K562 (cell line): ENCODE measurements around the gene ATP9A. TPM values are rescaled to one million over a fixed set of nuclear protein-coding genes. Genes with fewer than 3 reads are reported as not detected.
A peak's percentile ranks its signal among the peaks of the same experiment; 100 is the strongest.

ENCODE experiments used
- ATAC-seq: fragments of 200-7000 bp; cut with Tn5 transposase; 3 replicates; pipeline ENCODE4 v1.9.1; 2020; ENCODE audit warnings: moderate library complexity
- BruUV-seq: library from RNA; stranded (reverse); fragments of 400-500 nt; replicated peaks from 2 replicates; lab custom pipeline; 2021; lab: Mats Ljungman, UMichigan
- CTCF ChIA-PET: fragments of 300-600 bp; formaldehyde crosslinking; extraction: SDS; loops from one replicate; lab custom pipeline; 2021; ENCODE audit warnings: low intra/inter-chr PET ratio; lab: Yijun Ruan, JAX
- POLR2A ChIA-PET: fragments of 300-600, 350-650 bp; sonication (Branson Sonifier 250); formaldehyde crosslinking; extraction: SDS; loops from one replicate; lab custom pipeline; 2021; ENCODE audit warnings: antibody characterized with exemption, inconsistent platforms; lab: Yijun Ruan, JAX
- DNase-seq, 4 experiments: peaks; one replicate each; pipeline versions ENCODE4 v3.0.0 to v3.0.0-alpha.2; 2011 to 2018; ENCODE audit warnings: low spot score in 3 of 4, mixed read lengths in 3 of 4; ENCODE audit errors: extremely low read depth in 1 of 4
- FAIRE-seq: peaks from 2 replicates; lab custom pipeline; 2011; peaks lifted over from hg19 to GRCh38; lab: Jason Lieb, UNC
- H2AFZ ChIP-seq: 2 replicates; pipeline ENCODE4 v1.6.0; 2011; ENCODE audit warnings: low read depth, low read length, control low read depth, inconsistent platforms
- H3K27ac ChIP-seq: fragments of 200-600 bp; 3 replicates; pipeline ENCODE4 v1.8.0; 2011; ENCODE audit warnings: low read depth, mild to moderate bottlenecking, control low read depth, inconsistent platforms, low read length, moderate library complexity, mixed read lengths; ENCODE audit errors: extremely low read depth
- H3K27me3 ChIP-seq, 2 experiments: fragments of 300-600 bp in 1 of 2; 2 replicates in 1 of 2; 3 replicates in 1 of 2; pipeline versions ENCODE4 v1.6.0 to v1.8.0; 2011; ENCODE audit warnings: inconsistent platforms in 2 of 2, low read length in 2 of 2, mild to moderate bottlenecking in 1 of 2, mixed read lengths in 1 of 2, moderate library complexity in 1 of 2; ENCODE audit not compliant: control insufficient read depth in 2 of 2, insufficient read depth in 2 of 2
- H3K36me3 ChIP-seq: fragments of 300-600 bp; 3 replicates; pipeline ENCODE4 v1.8.0; 2011; ENCODE audit warnings: mild to moderate bottlenecking, low read length, inconsistent platforms; ENCODE audit not compliant: control insufficient read depth, insufficient read depth
- H3K4me1 ChIP-seq, 2 experiments: fragments of 200-600 bp in 1 of 2; replicated peaks in 1 of 2; 2 replicates in 1 of 2; 3 replicates in 1 of 2; pipeline versions ENCODE4 v1.5.1 to v1.8.0; 2011; ENCODE audit warnings: inconsistent platforms in 2 of 2, low read length in 2 of 2, mild to moderate bottlenecking in 1 of 2, mixed read lengths in 1 of 2, moderate library complexity in 1 of 2; ENCODE audit not compliant: control insufficient read depth in 2 of 2, insufficient read depth in 2 of 2
- H3K4me2 ChIP-seq: 2 replicates; pipeline ENCODE4 v1.6.1; 2011; ENCODE audit warnings: low read length, control low read depth, inconsistent platforms, mixed read lengths; ENCODE audit not compliant: insufficient read depth
- H3K4me3 ChIP-seq: fragments of 200-600 bp; sonication (generic), shearing (Covaris generic); 2 replicates; pipeline ENCODE4 v1.5.1; 2016; ENCODE audit warnings: control low read depth, inconsistent platforms
- H3K79me2 ChIP-seq: fragments of 200-600 bp; 3 replicates; pipeline ENCODE4 v1.8.0; 2011; ENCODE audit warnings: low read length, inconsistent platforms; ENCODE audit not compliant: control insufficient read depth, insufficient read depth
- H3K9ac ChIP-seq, 2 experiments: 2 replicates each; pipeline versions ENCODE4 v1.6.0 to v1.6.1; 2011; ENCODE audit warnings: low read depth in 2 of 2, low read length in 2 of 2, control low read depth in 1 of 2, inconsistent platforms in 1 of 2, mild to moderate bottlenecking in 1 of 2, mixed read lengths in 1 of 2; ENCODE audit not compliant: insufficient read depth in 1 of 2
- H3K9me1 ChIP-seq: one replicate; pipeline ENCODE4 v1.6.0; 2011; ENCODE audit warnings: inconsistent platforms, mild to moderate bottlenecking, low read length, moderate library complexity; ENCODE audit not compliant: control insufficient read depth, insufficient read depth
- H3K9me3 ChIP-seq: replicated peaks from 2 replicates; pipeline ENCODE4 v1.5.1; 2011; ENCODE audit warnings: low read depth, low read length, inconsistent platforms; ENCODE audit not compliant: control insufficient read depth, insufficient read depth
- H4K20me1 ChIP-seq: replicated peaks from 2 replicates; pipeline ENCODE4 v1.6.1; 2011; ENCODE audit warnings: low read length, inconsistent platforms, mixed read lengths; ENCODE audit not compliant: control insufficient read depth, insufficient read depth
- ETV6 ChIP-seq, 3 experiments: fragments of 150-350 bp in 1 of 3; sonication (generic) in 1 of 3; formaldehyde crosslinking in 1 of 3; IDR thresholded peaks; 2 replicates each; pipeline versions ENCODE4 v1.6.1 to v1.8.0; 2014 to 2022; ENCODE audit warnings: borderline replicate concordance in 2 of 3, low read depth in 2 of 3, antibody characterized with exemption in 1 of 3, low read length in 1 of 3, mild to moderate bottlenecking in 1 of 3, missing genetic modification reagents in 1 of 3
- HDAC2 ChIP-seq: fragments of 450-650 bp; IDR thresholded peaks from 2 replicates; pipeline ENCODE4 v1.6.1; 2016; ENCODE audit warnings: mild to moderate bottlenecking
- RFX1 ChIP-seq: fragments of 450-650 bp; IDR thresholded peaks from 2 replicates; pipeline ENCODE4 v1.6.1; 2016; ENCODE audit warnings: mild to moderate bottlenecking, moderate library complexity
- SNIP1 ChIP-seq: fragments of 450-650 bp; IDR thresholded peaks from 2 replicates; pipeline ENCODE4 v1.7.1; 2017; ENCODE audit warnings: low read depth, mild to moderate bottlenecking
- SREBF1 ChIP-seq: fragments of 150-350 bp; IDR thresholded peaks from 2 replicates; pipeline ENCODE4 v1.6.1; 2014; ENCODE audit warnings: antibody characterized with exemption, low read depth, low read length, borderline replicate concordance
- ZKSCAN1 ChIP-seq: fragments of 150-350 bp; IDR thresholded peaks from 2 replicates; pipeline ENCODE4 v1.6.1; 2016; ENCODE audit warnings: low read depth, low read length
- ZNF263 ChIP-seq: sonication (generic); formaldehyde crosslinking; IDR thresholded peaks from 2 replicates; pipeline ENCODE4 v1.8.0; 2022; ENCODE audit warnings: mild to moderate bottlenecking, missing genetic modification reagents, borderline replicate concordance
- ZNF561 ChIP-seq: fragments of 450-650 bp; formaldehyde crosslinking; conservative IDR thresholded peaks from 2 replicates; pipeline ENCODE4 v1.4.0; 2020; ENCODE audit warnings: mild to moderate bottlenecking, moderate library complexity
- WGBS: fragments of 100-300 bp; shearing (Covaris generic); methylation state at CpG from one replicate; pipeline ENCODE4 v1.1.6; 2016; ENCODE audit warnings: low coverage, mixed read lengths; ENCODE audit not compliant: insufficient coverage; ENCODE audit errors: missing lambda C conversion rate; 5-methylcytosine and 5-hydroxymethylcytosine counted together
- in situ Hi-C: fragments of 300-500 bp; cut with MboI; formaldehyde crosslinking; loops from 4 replicates; pipeline ENCODE4 v1.15.0; 2018; ENCODE audit warnings: inconsistent platforms, mixed read lengths
- intact Hi-C: fragments of 100-400 bp; cut with micrococcal nuclease; formaldehyde crosslinking; loops from 2 replicates; pipeline ENCODE4 v1.14.2; 2022
- polyA plus RNA-seq, 8 experiments: library from polyadenylated mRNA; depleted of rRNA in 4 of 8; stranded (reverse) in 5 of 8; unstranded in 3 of 8; fragments of >200 nt; fragmentation: Nextera tagmentation in 2 of 8; fragmentation: Illumina TruSeq in 1 of 8; extraction: Ambion mirVana in 2 of 8; extraction: Trizol in 1 of 8; gene quantifications; 2 replicates each; pipeline versions ENCODE4 v1.2.1 to v1.2.3, GENCODE V29; 2011 to 2014; ENCODE audit warnings: inconsistent platforms in 1 of 8, missing spikeins in 1 of 8
- total RNA-seq, 7 experiments: library from RNA; depleted of rRNA in 6 of 7; stranded (reverse); fragments of >200 nt in 6 of 7; fragmentation: Illumina TruSeq in 2 of 7; extraction: Trizol in 2 of 7; gene quantifications; 2 replicates each; pipeline versions ENCODE4 v1.2.1 to v1.2.3, GENCODE V29; 2011 to 2021; ENCODE audit warnings: low replicate concordance in 1 of 7

ATP9A gene
- total and polyA plus RNA-seq, 9 of the 15 experiments (the other 6 are each of a cell fraction or from before 2014, with no cell fraction given), result 0.18 to 0.62 (median 0.29) TPM

DNA sequence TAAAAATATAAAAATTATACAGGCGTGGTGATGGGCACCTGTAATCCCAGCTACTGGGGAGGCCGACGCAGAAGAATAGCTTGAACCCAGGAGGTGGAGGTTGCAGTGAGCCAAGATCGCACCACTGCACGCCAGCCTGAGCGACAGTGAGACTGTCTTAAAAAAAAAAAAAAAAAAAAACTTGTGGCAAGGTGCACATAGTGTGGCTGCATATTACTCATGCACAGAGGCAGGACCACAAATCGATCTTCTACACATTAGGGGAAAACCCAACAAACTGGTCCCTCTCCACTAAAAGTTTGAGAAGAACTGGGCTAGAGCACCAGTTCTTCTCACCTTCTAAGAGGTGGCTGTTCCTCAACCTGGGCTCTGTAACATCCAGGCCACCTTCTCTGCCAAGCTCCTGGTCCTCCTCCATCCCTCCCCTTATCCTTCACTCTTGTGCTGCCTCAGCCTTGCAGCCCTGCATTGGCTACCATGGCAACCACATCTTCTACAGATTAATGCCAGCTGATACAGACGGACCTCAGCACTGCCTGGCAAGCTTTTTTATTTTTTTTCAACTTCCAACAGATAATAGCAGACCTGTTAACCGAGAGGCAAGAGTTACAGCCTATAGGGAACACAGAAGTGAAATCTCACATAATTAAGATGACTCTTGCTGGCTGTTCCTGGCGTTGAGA is 88.0 kb downstream of the ATP9A start:
- Histone ChIP-seq H3K9me3 (no peaks in the 10 kb centered on the region), H3K79me2 (no peaks in the 10 kb centered on the region), H4K20me1 (no peaks in the 10 kb centered on the region; the same call in 1 of the 2 replicates), H3K4me1 (no peaks in the 10 kb centered on the region), H3K9ac (no peak overlapping the region), H3K27ac (no peak overlapping the region), H3K4me3 (no peak overlapping the region), H3K27me3 (peaks cover 6 to 37% of the 10 kb centered on the region in 2 experiments; a peak in 4 of 5 replicates), H2AFZ (no peak overlapping the region), H3K36me3 (no peaks in the 10 kb centered on the region), H3K4me2 (no peak overlapping the region), H3K9me1 (no peaks in the 10 kb centered on the region)
- FAIRE-seq (no peak), DNase-seq (no peak), ATAC-seq (no peak)
- ChIA-PET CTCF (no interaction called here), POLR2A (no interaction called here)
- WGBS, result 0% methylated on average over 10 of the region's 10 CpGs
- TF ChIP-seq RFX1 (peak; percentile 42; the same call in 1 of the 2 replicates), ZKSCAN1 (peak; percentile 66), HDAC2 (no peak), ZNF263 (CRISPR knock-in tag) (no peak), SREBF1 (no peak), SNIP1 (no peak), ZNF561 (CRISPR knock-in tag) (no peak), ETV6 (IDR thresholded peaks at IDR 0.05; ENCODE audit: borderline replicate concordance in 1 of 2, low read depth in 2 of 2, low read length in 1 of 2) (no peak), ETV6 (CRISPR knock-in tag; IDR thresholded peaks at IDR 0.05; ENCODE audit: borderline replicate concordance) (no peak)
- intact Hi-C loops, result no loop called here
- in situ Hi-C loops, result no loop called here
- no TSS peak for BruUV-seq
